SK-N-SH (cell line): ENCODE results near the gene ADCY7. TPM values are rescaled to one million over a fixed set of nuclear protein-coding genes. Genes with fewer than 3 reads are reported as not detected.

Experiments
- CTCF ChIA-PET: fragments of 300-600, 350-600 bp; formaldehyde crosslinking; extraction: SDS; loops from one replicate; lab custom pipeline; 2021; lab: Yijun Ruan, JAX
- POLR2A ChIA-PET: fragments of 350-600 bp; sonication (Branson Sonifier 250); formaldehyde crosslinking; extraction: SDS; loops from one replicate; lab custom pipeline; 2020; ENCODE audit warnings: antibody characterized with exemption, inconsistent platforms; lab: Yijun Ruan, JAX
- DNase-seq: peaks from one replicate; pipeline ENCODE4 v3.0.0; 2012
- H2AFZ ChIP-seq: fragments of 200-600 bp; sonication (generic); 2 replicates; pipeline ENCODE4 v1.8.1; 2016; ENCODE audit warnings: antibody characterized with exemption, mild to moderate bottlenecking, low read depth
- H3F3A ChIP-seq: fragments of 200-600 bp; sonication (generic); replicated peaks from 2 replicates; pipeline ENCODE3; 2016; ENCODE audit warnings: antibody characterized with exemption, mild to moderate bottlenecking; ENCODE audit not compliant: insufficient read depth
- H3K27ac ChIP-seq, 2 experiments: fragments of 200-500 bp in 1 of 2; fragments of 200-600 bp in 1 of 2; sonication (Bioruptor generic) in 1 of 2; sonication (generic), shearing (Covaris generic) in 1 of 2; 2 replicates each; pipeline versions ENCODE4 v1.5.1 to v1.6.1; 2014 to 2016; ENCODE audit warnings: low read depth in 2 of 2, inconsistent platforms in 1 of 2, low read length in 1 of 2, mild to moderate bottlenecking in 1 of 2, mixed read lengths in 1 of 2
- H3K27me3 ChIP-seq: fragments of 200-600 bp; sonication (generic), shearing (Covaris generic); 2 replicates; pipeline ENCODE4 v1.6.1; 2016; ENCODE audit warnings: mixed run types; ENCODE audit not compliant: insufficient read depth
- H3K36me3 ChIP-seq, 2 experiments: fragments of 200-500 bp in 1 of 2; fragments of 200-600 bp in 1 of 2; sonication (Bioruptor generic) in 1 of 2; sonication (generic) in 1 of 2; replicated peaks in 1 of 2; 2 replicates each; pipeline versions ENCODE3 to v1.5.1; 2014 to 2016; ENCODE audit warnings: low read length in 1 of 2, mild to moderate bottlenecking in 1 of 2; ENCODE audit not compliant: insufficient read depth in 2 of 2, control insufficient read depth in 1 of 2
- H3K4me1 ChIP-seq, 2 experiments: fragments of 200-500 bp in 1 of 2; fragments of 200-600 bp in 1 of 2; sonication (Bioruptor generic) in 1 of 2; sonication (generic), shearing (Covaris generic) in 1 of 2; 2 replicates each; pipeline versions ENCODE4 v1.5.1 to v1.6.1; 2014 to 2016; ENCODE audit warnings: low read depth in 1 of 2, low read length in 1 of 2, mixed run types in 1 of 2; ENCODE audit not compliant: insufficient read depth in 2 of 2, control insufficient read depth in 1 of 2
- H3K4me2 ChIP-seq: fragments of 200-600 bp; sonication (generic), shearing (Covaris generic); 2 replicates; pipeline ENCODE4 v1.6.1; 2017; ENCODE audit warnings: mixed run types
- H3K4me3 ChIP-seq, 2 experiments: fragments of 200-500 bp in 1 of 2; fragments of 200-600 bp in 1 of 2; sonication (Bioruptor generic) in 1 of 2; sonication (generic), shearing (Covaris generic) in 1 of 2; 2 replicates each; pipeline versions ENCODE4 v1.5.1 to v1.8.1; 2014 to 2016; ENCODE audit warnings: low read depth in 2 of 2, inconsistent platforms in 1 of 2, low read length in 1 of 2, mild to moderate bottlenecking in 1 of 2, mixed read lengths in 1 of 2, moderate library complexity in 1 of 2
- H3K79me2 ChIP-seq: fragments of 200-600 bp; sonication (generic); 2 replicates; pipeline ENCODE4 v1.8.1; 2017; ENCODE audit warnings: mild to moderate bottlenecking; ENCODE audit not compliant: insufficient read depth
- H3K9ac ChIP-seq: fragments of 200-600 bp; sonication (generic); 2 replicates; pipeline ENCODE4 v1.6.1; 2017; ENCODE audit warnings: mixed run types
- H3K9me2 ChIP-seq: fragments of 200-600 bp; sonication (generic); 2 replicates; pipeline ENCODE4 v1.6.1; 2017; ENCODE audit warnings: mixed run types
- H3K9me3 ChIP-seq: fragments of 200-600 bp; sonication (generic); 2 replicates; pipeline ENCODE4 v1.6.1; 2017; ENCODE audit warnings: mixed run types, mild to moderate bottlenecking, moderate library complexity
- H4K20me1 ChIP-seq: fragments of 200-600 bp; sonication (generic); 2 replicates; pipeline ENCODE4 v1.6.1; 2017; ENCODE audit warnings: mild to moderate bottlenecking, mixed run types; ENCODE audit not compliant: insufficient read depth
- EZH2phosphoT487 ChIP-seq: fragments of 200-600 bp; sonication (generic); IDR thresholded peaks from 2 replicates; pipeline ENCODE4 v1.6.1; 2017; ENCODE audit warnings: low read depth, mixed run types, mild to moderate bottlenecking, antibody characterized with exemption, moderate library complexity, borderline replicate concordance
- FOXM1 ChIP-seq: IDR thresholded peaks from 2 replicates; pipeline ENCODE4 v1.4.0; 2012; ENCODE audit warnings: low read depth, mild to moderate bottlenecking
- GABPA ChIP-seq: IDR thresholded peaks from 2 replicates; pipeline ENCODE4 v1.4.0; 2012; ENCODE audit warnings: low read depth, mild to moderate bottlenecking
- MXI1 ChIP-seq: IDR thresholded peaks from 2 replicates; pipeline ENCODE4 v1.6.1; 2012; ENCODE audit warnings: mild to moderate bottlenecking, low read depth, low read length, improper control_type of control experiment
- NRF1 ChIP-seq: IDR thresholded peaks from 2 replicates; pipeline ENCODE4 v1.6.1; 2012; ENCODE audit warnings: low read depth, mild to moderate bottlenecking, low read length
- PBX3 ChIP-seq: IDR thresholded peaks from 2 replicates; pipeline ENCODE4; 2012
- POLR2AphosphoS5 ChIP-seq: IDR thresholded peaks from 2 replicates; pipeline ENCODE4 v1.6.1; 2012; ENCODE audit warnings: low read depth, low read length
- RXRA ChIP-seq: IDR thresholded peaks from 2 replicates; pipeline ENCODE4 v1.4.0; 2012; ENCODE audit warnings: low read depth, mild to moderate bottlenecking, borderline replicate concordance
- SIN3A ChIP-seq: IDR thresholded peaks from 2 replicates; pipeline ENCODE4 v1.6.1; 2012; ENCODE audit warnings: low read depth, mild to moderate bottlenecking, low read length, moderate library complexity, borderline replicate concordance
- SMC3 ChIP-seq: IDR thresholded peaks from 2 replicates; pipeline ENCODE4 v1.6.1; 2012; ENCODE audit warnings: low read depth, low read length, improper control_type of control experiment
- TAF1 ChIP-seq: IDR thresholded peaks from 2 replicates; pipeline ENCODE4 v1.6.1; 2012; ENCODE audit warnings: low read depth, mild to moderate bottlenecking, low read length, moderate library complexity, borderline replicate concordance
- YY1 ChIP-seq: IDR thresholded peaks from 2 replicates; pipeline ENCODE4 v1.4.0; 2012; ENCODE audit warnings: low read depth, mild to moderate bottlenecking
- WGBS: methylation state at CpG from one replicate; pipeline ENCODE4 v1.1.6; 2017; ENCODE audit warnings: low lambda C conversion rate; 5-methylcytosine and 5-hydroxymethylcytosine counted together
- polyA plus RNA-seq, 3 experiments: library from polyadenylated mRNA; depleted of rRNA; stranded (reverse); fragments of >200 nt; gene quantifications; 2 replicates each; pipeline ENCODE4 v1.2.3, GENCODE V29; 2012
- TF ChIP-seq, protein P1 (sequence below): fragments of 150-350 bp; IDR thresholded peaks from 2 replicates; pipeline ENCODE4 v1.6.1; 2017; ENCODE audit warnings: antibody characterized with exemption, low read length, low read depth, borderline replicate concordance

Gene ADCY7
- polyA plus RNA-seq, 1 of the 3 experiments (the other 2 are of a cell fraction) = 14.3 TPM

- 93% methylated on average over 5 of the region's 18 CpGs for WGBS
Measured at GRCh38 chr16:50274326-50275097, 8.2 kb downstream of the ADCY7 start.

DNA sequence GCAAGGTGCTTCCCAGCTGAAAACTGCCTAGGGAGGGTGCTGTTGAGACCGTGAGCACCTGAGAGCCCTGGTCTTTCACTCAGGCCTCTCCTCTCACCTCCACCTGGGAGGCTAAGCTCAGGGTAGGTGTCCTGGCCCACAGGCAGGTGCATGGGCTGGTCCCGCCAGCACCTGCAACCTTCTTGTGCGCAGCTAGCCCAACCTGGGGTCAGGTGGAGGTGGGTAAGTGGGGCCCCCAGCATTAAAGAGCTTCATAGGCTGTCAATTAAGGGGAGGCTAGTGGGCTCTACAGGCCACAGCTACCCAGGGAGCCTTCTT is 8.7 kb downstream of the ADCY7 start:
- Histone ChIP-seq H3K36me3 (no peaks in the 10 kb centered on the region), H3K9ac (no peak overlapping the region)

More at GRCh38 chr16:50274326-50275097, 8.2 kb downstream of the ADCY7 start:
- H3K9ac ChIP-seq = no peak overlapping the region
- peaks cover 3% of the 10 kb centered on the region; the same call in 1 of the 2 replicates for H4K20me1 ChIP-seq
- H3K4me2 ChIP-seq = no peak overlapping the region
- ChIA-PET POLR2A (no interaction called here), CTCF (no interaction called here)
- TF ChIP-seq MXI1 (no peak), EZH2phosphoT487 (no peak), GABPA (no peak), YY1 (no peak), RXRA (no peak), FOXM1 (no peak), NRF1 (no peak), SMC3 (no peak), POLR2AphosphoS5 (no peak)
- TF ChIP-seq, all 33 proteins: peak for 0
- H3K9me2 ChIP-seq = no peaks in the 10 kb centered on the region
- no peak overlapping the region for H2AFZ ChIP-seq
- no peaks in the 10 kb centered on the region for H3K27me3 ChIP-seq
- no peak for DNase-seq
- H3K4me3 ChIP-seq = no peak overlapping the region
- no peaks in the 10 kb centered on the region for H3K9me3 ChIP-seq
- H3K36me3 ChIP-seq = no peaks in the 10 kb centered on the region
- peaks cover 4% of the 10 kb centered on the region for H3F3A ChIP-seq
- H3K4me1 ChIP-seq = peaks cover 0 to 19% of the 10 kb centered on the region in 2 experiments; a peak in 1 of 4 replicates
- H3K27ac ChIP-seq = no peak overlapping the region
- H3K79me2 ChIP-seq = peaks cover 10% of the 10 kb centered on the region; the same call in 1 of the 2 replicates

More for the DNA sequence above, 8.7 kb downstream of the ADCY7 start:
- ChIA-PET POLR2A (no interaction called here), CTCF (interaction anchor here (0.9 kb wide), 1 partner anchor 9 kb away, joined by 3 read pairs; no protein-coding TSS in a partner anchor)
- WGBS = 82% methylated on average over 3 of the region's 3 CpGs
- H3F3A ChIP-seq = peaks cover 4% of the 10 kb centered on the region
- no peak overlapping the region for H3K27ac ChIP-seq
- no peak for DNase-seq
- no peak overlapping the region for H2AFZ ChIP-seq
- H3K79me2 ChIP-seq = peaks cover 10% of the 10 kb centered on the region; the same call in 1 of the 2 replicates
- H4K20me1 ChIP-seq = peaks cover 3% of the 10 kb centered on the region; the same call in 1 of the 2 replicates
- H3K9me2 ChIP-seq = no peaks in the 10 kb centered on the region
- no peak overlapping the region for H3K4me3 ChIP-seq
- peaks cover 0 to 19% of the 10 kb centered on the region in 2 experiments; a peak in 1 of 4 replicates for H3K4me1 ChIP-seq
- no peaks in the 10 kb centered on the region for H3K9me3 ChIP-seq
- H3K27me3 ChIP-seq = no peaks in the 10 kb centered on the region
- no peak overlapping the region for H3K4me2 ChIP-seq
- TF ChIP-seq EZH2phosphoT487 = no peak
- TF ChIP-seq, protein P1, sequence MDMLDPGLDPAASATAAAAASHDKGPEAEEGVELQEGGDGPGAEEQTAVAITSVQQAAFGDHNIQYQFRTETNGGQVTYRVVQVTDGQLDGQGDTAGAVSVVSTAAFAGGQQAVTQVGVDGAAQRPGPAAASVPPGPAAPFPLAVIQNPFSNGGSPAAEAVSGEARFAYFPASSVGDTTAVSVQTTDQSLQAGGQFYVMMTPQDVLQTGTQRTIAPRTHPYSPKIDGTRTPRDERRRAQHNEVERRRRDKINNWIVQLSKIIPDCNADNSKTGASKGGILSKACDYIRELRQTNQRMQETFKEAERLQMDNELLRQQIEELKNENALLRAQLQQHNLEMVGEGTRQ = no peak
- no peak for TF ChIP-seq NRF1
- TF ChIP-seq PBX3 = no peak
- TF ChIP-seq TAF1 = no peak
- TF ChIP-seq SIN3A = no peak
- TF ChIP-seq SMC3 = no peak
